ENCODE data around the gene HUNK.

HUNK gene

DNA sequence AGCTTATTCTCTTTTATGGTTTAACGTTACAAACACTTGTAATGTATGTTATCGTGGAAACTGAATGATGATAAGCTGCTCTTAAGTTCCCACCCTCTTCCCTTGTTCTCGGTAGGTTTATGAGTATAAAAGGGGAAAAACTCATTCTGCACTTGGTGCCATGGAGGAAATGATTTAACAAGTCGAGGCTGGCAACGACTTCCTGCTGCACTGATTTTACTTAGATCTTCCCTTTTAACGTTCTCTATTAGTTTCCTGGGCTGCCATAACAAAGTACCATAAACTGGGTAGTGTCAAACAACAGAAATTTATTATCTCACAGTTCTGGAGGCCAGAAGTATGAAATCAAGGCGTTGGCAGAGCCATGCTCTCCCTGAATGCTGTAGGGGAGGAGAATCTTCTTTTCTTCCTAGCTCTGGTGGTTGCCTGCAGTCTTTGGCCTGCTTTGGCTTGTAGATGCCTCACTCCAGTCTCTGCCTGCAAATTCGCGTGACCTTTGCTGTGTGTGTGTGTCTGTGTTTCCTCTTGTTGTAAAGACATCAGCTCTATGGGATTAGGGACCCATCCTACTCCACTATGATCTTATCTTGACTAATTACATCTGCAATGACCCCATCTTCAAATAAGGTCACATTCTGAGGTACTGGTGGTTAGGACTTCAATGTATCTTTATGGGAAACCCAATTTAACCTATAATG lies 26.3 kb downstream of the HUNK start:
- no peak for DNase-seq

GRCh38 chr21:31900121-31900895 lies 27.5 kb downstream of the HUNK start:
- no peak for DNase-seq

DNA sequence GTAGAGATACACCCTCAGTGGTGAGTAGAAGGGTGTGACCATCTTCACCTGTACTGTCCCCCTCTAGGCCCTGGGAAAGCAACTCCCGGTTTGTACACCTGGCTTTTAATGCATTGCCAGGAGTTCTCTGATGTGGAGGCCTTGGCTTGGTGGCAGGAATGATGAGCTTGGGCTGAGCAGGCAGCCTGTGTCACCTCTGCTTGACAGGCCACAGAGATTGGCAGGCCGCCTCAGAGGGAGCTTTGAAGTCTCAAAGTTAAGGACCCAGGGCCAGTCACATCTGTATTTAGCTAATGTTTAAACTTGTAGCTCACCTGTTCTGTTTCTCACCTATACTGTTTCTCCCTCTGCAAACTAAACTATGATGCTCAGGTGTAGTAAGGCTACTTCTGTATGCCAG lies 28.5 kb downstream of the HUNK start:
- DNase-seq, result no peak

- DNase-seq, result no peak
These were observed 29.6 kb downstream of the HUNK start for GRCh38 chr21:31902438-31902837.

DNA sequence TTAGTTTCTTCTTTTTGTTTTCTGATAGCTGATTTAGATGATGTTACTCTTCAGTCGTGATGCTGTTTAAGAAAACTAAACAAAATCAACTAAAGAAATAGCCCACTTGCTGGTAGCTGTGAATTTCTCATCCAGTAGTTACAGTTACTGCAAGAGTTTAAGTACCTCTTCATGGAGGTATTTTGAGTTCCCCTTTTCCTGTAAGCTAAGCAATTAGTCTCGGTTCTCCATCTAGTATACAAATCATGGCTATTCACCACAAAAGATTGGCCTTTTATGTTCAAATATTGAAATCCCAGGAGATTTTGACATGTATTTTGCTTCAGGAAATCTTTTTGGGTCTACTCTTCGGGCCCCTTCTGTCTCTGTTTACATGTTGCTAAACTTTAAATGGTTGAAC lies 31.1 kb downstream of the HUNK start:
- no peak for DNase-seq

- no peak for DNase-seq
These were observed 33.0 kb downstream of the HUNK start for GRCh38 chr21:31905503-31906451.

- DNase-seq, result no peak
These were observed 35.5 kb downstream of the HUNK start for GRCh38 chr21:31908106-31909031.

- no peak for DNase-seq
These were observed 36.6 kb downstream of the HUNK start for GRCh38 chr21:31909153-31910073.

- no peak for DNase-seq
These were observed 37.3 kb downstream of the HUNK start for GRCh38 chr21:31910074-31910470.

GRCh38 chr21:31911138-31911907 lies 38.5 kb downstream of the HUNK start:
- no peak for DNase-seq

DNA sequence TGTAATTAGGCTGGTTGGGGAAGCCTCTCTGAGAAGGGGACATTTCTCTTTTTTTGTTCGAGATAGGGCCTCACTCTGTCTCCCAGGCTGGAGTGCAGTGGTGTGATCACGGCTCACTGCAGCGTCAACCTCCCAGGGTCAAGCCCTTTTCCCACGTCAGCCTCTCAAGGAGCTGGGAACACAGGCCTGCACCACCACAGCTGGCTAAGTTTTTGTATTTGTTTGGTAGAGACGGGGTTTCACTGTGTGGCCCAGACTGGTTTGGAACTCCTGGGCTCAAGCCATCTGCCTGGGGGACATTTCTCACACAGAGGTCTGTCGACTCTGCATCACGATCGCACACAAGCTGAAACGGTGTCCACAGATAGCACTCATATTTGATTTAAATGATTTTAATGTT lies 39.7 kb downstream of the HUNK start:
- no peak for DNase-seq

GRCh38 chr21:31913182-31913608 lies 40.4 kb downstream of the HUNK start:
- DNase-seq, result no peak

DNA sequence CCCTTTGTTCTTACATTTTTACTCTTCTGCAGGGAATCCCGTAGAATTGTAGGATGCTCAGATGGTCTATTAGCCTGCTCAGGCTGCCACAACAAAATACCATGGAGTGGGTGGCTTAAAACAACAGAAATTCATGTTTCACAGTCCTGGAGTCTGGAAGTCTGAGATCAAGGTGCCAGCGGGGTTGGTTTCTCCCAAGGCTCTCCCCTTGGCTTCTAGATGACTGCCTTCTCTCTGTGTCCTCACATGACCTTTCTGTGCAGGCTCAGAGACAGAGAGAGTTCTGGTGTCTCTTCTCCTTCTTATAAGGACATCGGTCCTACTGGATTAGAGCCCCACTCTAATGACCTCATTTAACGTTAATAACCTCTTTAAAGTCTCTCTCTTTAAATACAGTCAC lies 41.7 kb downstream of the HUNK start:
- no peak for DNase-seq

GRCh38 chr21:31915566-31915965 lies 42.7 kb downstream of the HUNK start:
- DNase-seq, result no peak

- no peak for DNase-seq
These were observed 44.3 kb downstream of the HUNK start for GRCh38 chr21:31917108-31917507.

GRCh38 chr21:31918250-31918775 lies 45.5 kb downstream of the HUNK start:
- no peak for DNase-seq

- no peak for DNase-seq
These were observed 47.5 kb downstream of the HUNK start for GRCh38 chr21:31920275-31920674.

DNA sequence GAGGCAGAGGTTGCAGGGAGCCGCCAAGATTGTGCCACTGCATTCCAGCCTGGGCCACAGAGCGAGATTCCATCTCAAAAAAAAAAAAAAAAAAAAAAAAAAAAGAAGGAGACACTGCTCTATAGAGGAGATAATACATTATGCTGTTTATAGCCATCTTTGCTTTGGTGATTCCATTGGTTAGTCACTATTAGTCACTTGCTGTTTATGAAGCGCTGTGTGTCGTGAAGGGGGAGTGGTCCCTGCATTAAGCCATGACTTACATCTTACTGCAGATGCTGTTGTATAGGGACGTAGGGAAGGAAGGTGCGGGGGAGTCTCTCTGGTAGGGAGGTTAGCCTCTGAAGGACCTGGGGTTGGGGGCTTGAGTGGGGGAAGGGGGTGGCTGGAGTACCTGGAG lies 48.3 kb downstream of the HUNK start:
- no peak for DNase-seq

- no peak for DNase-seq
These were observed 50.1 kb downstream of the HUNK start for GRCh38 chr21:31922881-31923280.

GRCh38 chr21:31923756-31924155 lies 50.9 kb downstream of the HUNK start:
- no peak for DNase-seq
